HuH-7 (cell line): ENCODE measurements around the gene MSH4.
A peak's percentile ranks its signal among the peaks of the same experiment; 100 is the strongest.
"Not testable (repeated sequence)": the region's sequence is repeated elsewhere in the genome, so short reads cannot be mapped to it uniquely, and the experiment has no call there.

Experiments used
- DNase-seq: peaks from one replicate; pipeline ENCODE4 v3.0.0; 2011; ENCODE audit warnings: low spot score

The MSH4 gene

GRCh38 chr1:75937034-75937433 lies 140.4 kb downstream of the MSH4 start:
- DNase-seq: no peak

- not testable (repeated sequence) for DNase-seq
These were observed 146.4 kb downstream of the MSH4 start for GRCh38 chr1:75943037-75943436.

GRCh38 chr1:75950176-75950575 lies 153.5 kb downstream of the MSH4 start:
- DNase-seq: no peak

- DNase-seq: no peak
These were observed 155.3 kb downstream of the MSH4 start for GRCh38 chr1:75952016-75952415.

- DNase-seq: peak; percentile 18
These were observed 156.8 kb downstream of the MSH4 start for GRCh38 chr1:75953461-75953860.

- DNase-seq: no peak
These were observed 157.9 kb downstream of the MSH4 start for GRCh38 chr1:75954586-75954985.
